SK-N-MC (cell line): Measurements from ENCODE around the gene TET2.

ENCODE experiments used
- EZH2 ChIP-seq: fragments of 200-600 bp; sonication (generic); IDR thresholded peaks from one replicate; pipeline ENCODE4 v1.6.1; 2017; ENCODE audit warnings: antibody characterized with exemption
- FOXP2 ChIP-seq: optimal IDR thresholded peaks from 2 replicates; pipeline ENCODE3; 2011; ENCODE audit warnings: mild to moderate bottlenecking, moderate library complexity; ENCODE audit not compliant: insufficient read depth; ENCODE audit errors: extremely low read length, control extremely low read depth
- POLR2AphosphoS5 ChIP-seq: IDR thresholded peaks from 2 replicates; pipeline ENCODE4 v1.6.1; 2012; ENCODE audit warnings: mild to moderate bottlenecking, low read depth, low read length, borderline replicate concordance

GRCh38 chr4:105120626-105121025 lies 26.1 kb upstream of the TET2 start:
- TF ChIP-seq POLR2AphosphoS5, result no peak
- TF ChIP-seq EZH2, result no peak
- no peak for TF ChIP-seq FOXP2
